Measurements from ENCODE around the gene MBTPS1. TPM values are rescaled to one million over a fixed set of nuclear protein-coding genes. Genes with fewer than 3 reads are reported as not detected.

MBTPS1 gene
- polyA plus RNA-seq, 1 donor from 2014 or later = 66.9 TPM

DNA sequence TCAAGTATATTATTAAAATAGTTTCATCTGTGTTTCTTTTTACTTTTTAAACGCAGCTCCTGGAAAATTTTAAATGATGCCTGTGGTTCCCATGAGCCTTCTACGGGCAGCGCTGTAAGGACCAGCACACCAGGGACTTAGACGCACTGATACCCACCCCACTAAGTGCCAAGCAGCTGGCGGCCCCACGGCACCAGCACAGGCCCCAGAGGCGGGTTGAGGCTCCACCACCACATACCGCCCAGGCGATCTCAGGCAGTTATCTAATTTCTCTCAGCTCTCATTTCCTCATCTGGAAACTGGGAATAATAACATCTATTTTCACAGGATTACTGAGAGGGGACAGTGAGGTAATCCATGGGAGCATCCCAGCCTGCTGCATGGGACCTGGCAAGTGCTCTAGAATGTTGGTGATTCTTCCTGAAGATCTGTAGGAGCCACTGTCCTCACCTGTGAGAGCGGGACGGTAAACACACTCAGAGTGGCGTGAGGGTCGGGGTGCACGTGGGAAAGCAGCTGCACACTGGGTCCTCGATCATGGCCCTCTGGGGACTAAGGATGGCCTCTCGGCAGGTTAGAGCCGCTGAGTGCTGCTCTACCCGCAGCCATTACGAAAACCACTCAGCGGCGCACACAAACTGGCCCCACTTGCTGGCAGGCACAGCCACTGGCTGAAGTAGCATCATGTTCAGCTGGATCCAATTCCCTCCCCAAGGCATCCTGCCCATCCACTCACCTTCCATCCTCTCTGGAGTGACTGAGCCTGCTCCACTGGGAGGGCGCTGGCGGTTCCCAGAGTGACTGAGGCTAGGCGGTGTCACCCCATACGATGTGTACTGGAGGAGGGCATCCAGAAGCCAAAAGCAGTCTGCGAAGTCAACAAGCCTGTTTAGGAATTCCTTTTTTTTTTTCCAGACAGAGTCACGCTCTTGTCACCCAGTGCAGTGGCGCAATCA lies 56.5 kb downstream of the MBTPS1 start:
- Histone ChIP-seq H3K9ac (ENCODE audit: low read length) (no peak overlapping the region), H3K79me2 (replicated peaks; ENCODE audit: insufficient read depth, low read length) (no peaks in the 10 kb centered on the region), H3K9me2 (ENCODE audit: insufficient read depth, low read length) (no peaks in the 10 kb centered on the region), H3K4me3 (ENCODE audit: low read length) (no peak overlapping the region), H3K4me2 (ENCODE audit: low read length) (no peak overlapping the region), H3K27ac (ENCODE audit: low read length) (no peak overlapping the region), H3K27me3 (ENCODE audit: insufficient read depth, low read depth, low read length) (no peaks in the 10 kb centered on the region), H2AFZ (ENCODE audit: low read depth, low read length) (no peak overlapping the region), H3K36me3 (ENCODE audit: insufficient read depth, low read length) (peaks cover 17% of the 10 kb centered on the region), H3F3A (ENCODE audit: insufficient read depth, low read length, poor library complexity, severe bottlenecking) (no peaks in the 10 kb centered on the region), H4K20me1 (ENCODE audit: insufficient read depth) (no peaks in the 10 kb centered on the region), H3K9me3 (ENCODE audit: low read length) (no peaks in the 10 kb centered on the region)
- TF ChIP-seq RAD21 (conservative IDR thresholded peaks at IDR 0.05) (no peak), SMC3 (conservative IDR thresholded peaks at IDR 0.05; ENCODE audit: poor library complexity) (no peak), TAF1 (IDR thresholded peaks at IDR 0.05; ENCODE audit: low read depth) (no peak), MXI1 (conservative IDR thresholded peaks at IDR 0.05; ENCODE audit: poor library complexity, severe bottlenecking) (no peak), EP300 (conservative IDR thresholded peaks at IDR 0.05; ENCODE audit: poor library complexity, severe bottlenecking) (no peak), EZH2 (IDR thresholded peaks at IDR 0.05; ENCODE audit: borderline replicate concordance, insufficient read depth, low read length, poor library complexity, severe bottlenecking) (no peak)

DNA sequence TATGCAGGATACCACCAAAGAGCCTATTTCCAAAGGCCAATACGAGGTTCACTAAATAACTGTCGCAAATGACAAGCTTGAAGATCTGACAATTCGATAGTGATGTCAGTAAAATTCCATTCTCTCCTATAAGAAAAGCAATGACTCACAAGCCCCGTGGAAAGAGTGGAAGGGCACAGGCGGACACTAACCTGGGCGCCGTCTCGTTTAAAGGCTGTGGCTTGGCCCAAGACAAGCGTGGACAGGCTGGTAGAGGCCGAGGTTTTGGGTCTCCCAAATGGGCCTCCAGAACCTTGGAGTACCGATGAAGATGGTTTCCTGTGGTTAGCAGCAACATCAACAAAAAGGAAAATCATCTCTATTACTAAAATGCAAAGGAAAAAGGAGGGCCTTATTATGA lies 57.6 kb downstream of the MBTPS1 start:
- H3K4me2 ChIP-seq (ENCODE audit: low read length) = no peak overlapping the region
- no peak overlapping the region for H3K9ac ChIP-seq (ENCODE audit: low read length)
- no peaks in the 10 kb centered on the region for H3K9me3 ChIP-seq (ENCODE audit: low read length)
- no peak overlapping the region for H2AFZ ChIP-seq (ENCODE audit: low read depth, low read length)
- no peaks in the 10 kb centered on the region for H3F3A ChIP-seq (ENCODE audit: insufficient read depth, low read length, poor library complexity, severe bottlenecking)
- H3K4me3 ChIP-seq (ENCODE audit: low read length) = no peak overlapping the region
- H3K36me3 ChIP-seq (ENCODE audit: insufficient read depth, low read length) = peaks cover 22% of the 10 kb centered on the region
- no peaks in the 10 kb centered on the region for H3K9me2 ChIP-seq (ENCODE audit: insufficient read depth, low read length)
- H3K27ac ChIP-seq (ENCODE audit: low read length) = no peak overlapping the region
- H3K27me3 ChIP-seq (ENCODE audit: insufficient read depth, low read depth, low read length) = no peaks in the 10 kb centered on the region
- TF ChIP-seq, protein P1, sequence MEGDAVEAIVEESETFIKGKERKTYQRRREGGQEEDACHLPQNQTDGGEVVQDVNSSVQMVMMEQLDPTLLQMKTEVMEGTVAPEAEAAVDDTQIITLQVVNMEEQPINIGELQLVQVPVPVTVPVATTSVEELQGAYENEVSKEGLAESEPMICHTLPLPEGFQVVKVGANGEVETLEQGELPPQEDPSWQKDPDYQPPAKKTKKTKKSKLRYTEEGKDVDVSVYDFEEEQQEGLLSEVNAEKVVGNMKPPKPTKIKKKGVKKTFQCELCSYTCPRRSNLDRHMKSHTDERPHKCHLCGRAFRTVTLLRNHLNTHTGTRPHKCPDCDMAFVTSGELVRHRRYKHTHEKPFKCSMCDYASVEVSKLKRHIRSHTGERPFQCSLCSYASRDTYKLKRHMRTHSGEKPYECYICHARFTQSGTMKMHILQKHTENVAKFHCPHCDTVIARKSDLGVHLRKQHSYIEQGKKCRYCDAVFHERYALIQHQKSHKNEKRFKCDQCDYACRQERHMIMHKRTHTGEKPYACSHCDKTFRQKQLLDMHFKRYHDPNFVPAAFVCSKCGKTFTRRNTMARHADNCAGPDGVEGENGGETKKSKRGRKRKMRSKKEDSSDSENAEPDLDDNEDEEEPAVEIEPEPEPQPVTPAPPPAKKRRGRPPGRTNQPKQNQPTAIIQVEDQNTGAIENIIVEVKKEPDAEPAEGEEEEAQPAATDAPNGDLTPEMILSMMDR (IDR thresholded peaks at IDR 0.05; ENCODE audit: poor library complexity, severe bottlenecking) = no peak
- TF ChIP-seq SMC3 (conservative IDR thresholded peaks at IDR 0.05; ENCODE audit: poor library complexity) = no peak
- H3K79me2 ChIP-seq (replicated peaks; ENCODE audit: insufficient read depth, low read length) = no peaks in the 10 kb centered on the region
- no peaks in the 10 kb centered on the region for H4K20me1 ChIP-seq (ENCODE audit: insufficient read depth)

DNA sequence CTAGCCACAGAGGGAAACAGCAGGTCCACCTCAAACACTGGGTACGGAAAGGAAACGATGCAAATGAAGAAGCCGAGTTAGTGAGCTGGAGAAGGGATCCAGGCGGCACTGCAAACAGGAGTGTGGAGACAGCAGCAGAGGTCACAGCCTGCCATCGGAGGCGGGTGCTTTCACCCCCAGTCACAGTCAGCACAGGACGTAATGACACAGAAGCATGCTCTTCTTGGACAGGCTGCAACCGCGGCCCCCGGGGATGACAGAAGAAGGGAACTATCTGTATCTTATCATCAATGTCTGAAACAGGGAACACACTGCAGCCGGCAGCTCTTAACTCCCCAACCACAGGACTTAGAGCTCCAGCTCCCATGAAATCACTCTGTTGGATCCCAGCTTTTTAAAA lies 58.1 kb downstream of the MBTPS1 start:
- Histone ChIP-seq H3K27ac (ENCODE audit: low read length) (no peak overlapping the region), H3K4me2 (ENCODE audit: low read length) (no peak overlapping the region), H3K9me2 (ENCODE audit: insufficient read depth, low read length) (no peaks in the 10 kb centered on the region), H3K9ac (ENCODE audit: low read length) (no peak overlapping the region), H2AFZ (ENCODE audit: low read depth, low read length) (no peak overlapping the region), H3K79me2 (replicated peaks; ENCODE audit: insufficient read depth, low read length) (no peaks in the 10 kb centered on the region), H3K27me3 (ENCODE audit: insufficient read depth, low read depth, low read length) (no peaks in the 10 kb centered on the region), H3K9me3 (ENCODE audit: low read length) (no peaks in the 10 kb centered on the region), H3F3A (ENCODE audit: insufficient read depth, low read length, poor library complexity, severe bottlenecking) (no peaks in the 10 kb centered on the region), H3K4me3 (ENCODE audit: low read length) (no peak overlapping the region), H4K20me1 (ENCODE audit: insufficient read depth) (no peaks in the 10 kb centered on the region), H3K36me3 (ENCODE audit: insufficient read depth, low read length) (peaks cover 24% of the 10 kb centered on the region)
- TF ChIP-seq POLR2AphosphoS5 (IDR thresholded peaks at IDR 0.05) (no peak), SMC3 (conservative IDR thresholded peaks at IDR 0.05; ENCODE audit: poor library complexity) (no peak), TAF1 (IDR thresholded peaks at IDR 0.05; ENCODE audit: low read depth) (no peak), MXI1 (conservative IDR thresholded peaks at IDR 0.05; ENCODE audit: poor library complexity, severe bottlenecking) (no peak), EZH2 (IDR thresholded peaks at IDR 0.05; ENCODE audit: borderline replicate concordance, insufficient read depth, low read length, poor library complexity, severe bottlenecking) (no peak)
- TF ChIP-seq, protein P2, sequence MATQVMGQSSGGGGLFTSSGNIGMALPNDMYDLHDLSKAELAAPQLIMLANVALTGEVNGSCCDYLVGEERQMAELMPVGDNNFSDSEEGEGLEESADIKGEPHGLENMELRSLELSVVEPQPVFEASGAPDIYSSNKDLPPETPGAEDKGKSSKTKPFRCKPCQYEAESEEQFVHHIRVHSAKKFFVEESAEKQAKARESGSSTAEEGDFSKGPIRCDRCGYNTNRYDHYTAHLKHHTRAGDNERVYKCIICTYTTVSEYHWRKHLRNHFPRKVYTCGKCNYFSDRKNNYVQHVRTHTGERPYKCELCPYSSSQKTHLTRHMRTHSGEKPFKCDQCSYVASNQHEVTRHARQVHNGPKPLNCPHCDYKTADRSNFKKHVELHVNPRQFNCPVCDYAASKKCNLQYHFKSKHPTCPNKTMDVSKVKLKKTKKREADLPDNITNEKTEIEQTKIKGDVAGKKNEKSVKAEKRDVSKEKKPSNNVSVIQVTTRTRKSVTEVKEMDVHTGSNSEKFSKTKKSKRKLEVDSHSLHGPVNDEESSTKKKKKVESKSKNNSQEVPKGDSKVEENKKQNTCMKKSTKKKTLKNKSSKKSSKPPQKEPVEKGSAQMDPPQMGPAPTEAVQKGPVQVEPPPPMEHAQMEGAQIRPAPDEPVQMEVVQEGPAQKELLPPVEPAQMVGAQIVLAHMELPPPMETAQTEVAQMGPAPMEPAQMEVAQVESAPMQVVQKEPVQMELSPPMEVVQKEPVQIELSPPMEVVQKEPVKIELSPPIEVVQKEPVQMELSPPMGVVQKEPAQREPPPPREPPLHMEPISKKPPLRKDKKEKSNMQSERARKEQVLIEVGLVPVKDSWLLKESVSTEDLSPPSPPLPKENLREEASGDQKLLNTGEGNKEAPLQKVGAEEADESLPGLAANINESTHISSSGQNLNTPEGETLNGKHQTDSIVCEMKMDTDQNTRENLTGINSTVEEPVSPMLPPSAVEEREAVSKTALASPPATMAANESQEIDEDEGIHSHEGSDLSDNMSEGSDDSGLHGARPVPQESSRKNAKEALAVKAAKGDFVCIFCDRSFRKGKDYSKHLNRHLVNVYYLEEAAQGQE (IDR thresholded peaks at IDR 0.05; ENCODE audit: borderline replicate concordance) = no peak
- TF ChIP-seq, protein P1 (IDR thresholded peaks at IDR 0.05; ENCODE audit: poor library complexity, severe bottlenecking) = no peak

Data from neural cell (in vitro differentiated cells).